ENCODE results near the gene RPS4Y2. TPM values are rescaled to one million over a fixed set of nuclear protein-coding genes. Genes with fewer than 3 reads are reported as not detected.

The RPS4Y2 gene
- total RNA-seq, 4 donors from 2014 or later = not detected

GRCh38 chrY:20817067-20817466, 61.2 kb downstream of the RPS4Y2 start:
- H3K27ac ChIP-seq = no peak overlapping the region
- no peak overlapping the region for H3K4me3 ChIP-seq
- no peaks in the 10 kb centered on the region for H3K27me3 ChIP-seq
- no peaks in the 10 kb centered on the region for H3K4me1 ChIP-seq
- H3K9me3 ChIP-seq = no peaks in the 10 kb centered on the region
- TF ChIP-seq, protein P1, sequence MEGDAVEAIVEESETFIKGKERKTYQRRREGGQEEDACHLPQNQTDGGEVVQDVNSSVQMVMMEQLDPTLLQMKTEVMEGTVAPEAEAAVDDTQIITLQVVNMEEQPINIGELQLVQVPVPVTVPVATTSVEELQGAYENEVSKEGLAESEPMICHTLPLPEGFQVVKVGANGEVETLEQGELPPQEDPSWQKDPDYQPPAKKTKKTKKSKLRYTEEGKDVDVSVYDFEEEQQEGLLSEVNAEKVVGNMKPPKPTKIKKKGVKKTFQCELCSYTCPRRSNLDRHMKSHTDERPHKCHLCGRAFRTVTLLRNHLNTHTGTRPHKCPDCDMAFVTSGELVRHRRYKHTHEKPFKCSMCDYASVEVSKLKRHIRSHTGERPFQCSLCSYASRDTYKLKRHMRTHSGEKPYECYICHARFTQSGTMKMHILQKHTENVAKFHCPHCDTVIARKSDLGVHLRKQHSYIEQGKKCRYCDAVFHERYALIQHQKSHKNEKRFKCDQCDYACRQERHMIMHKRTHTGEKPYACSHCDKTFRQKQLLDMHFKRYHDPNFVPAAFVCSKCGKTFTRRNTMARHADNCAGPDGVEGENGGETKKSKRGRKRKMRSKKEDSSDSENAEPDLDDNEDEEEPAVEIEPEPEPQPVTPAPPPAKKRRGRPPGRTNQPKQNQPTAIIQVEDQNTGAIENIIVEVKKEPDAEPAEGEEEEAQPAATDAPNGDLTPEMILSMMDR (IDR thresholded peaks at IDR 0.05) = no peak
- TF ChIP-seq POLR2A (IDR thresholded peaks at IDR 0.05) = no peak
- DNase-seq = no peak
- H3K36me3 ChIP-seq = no peaks in the 10 kb centered on the region

Other genes with a start within 250 kb of the RPS4Y2 start
- gene EIF1AY, start 180.3 kb upstream of the RPS4Y2 start, total RNA-seq = 10 to 100 TPM in 2 of 4 donors, not detected in 2; 10.8 to 19.6 TPM